CD1c-positive myeloid dendritic cell (primary cell): ENCODE results near the gene ATP1A1.

Experiments
- DNase-seq: peaks from one replicate; pipeline ENCODE4 v3.0.0-alpha.2; 2016; ENCODE audit errors: extremely low spot score

ATP1A1 gene

DNA sequence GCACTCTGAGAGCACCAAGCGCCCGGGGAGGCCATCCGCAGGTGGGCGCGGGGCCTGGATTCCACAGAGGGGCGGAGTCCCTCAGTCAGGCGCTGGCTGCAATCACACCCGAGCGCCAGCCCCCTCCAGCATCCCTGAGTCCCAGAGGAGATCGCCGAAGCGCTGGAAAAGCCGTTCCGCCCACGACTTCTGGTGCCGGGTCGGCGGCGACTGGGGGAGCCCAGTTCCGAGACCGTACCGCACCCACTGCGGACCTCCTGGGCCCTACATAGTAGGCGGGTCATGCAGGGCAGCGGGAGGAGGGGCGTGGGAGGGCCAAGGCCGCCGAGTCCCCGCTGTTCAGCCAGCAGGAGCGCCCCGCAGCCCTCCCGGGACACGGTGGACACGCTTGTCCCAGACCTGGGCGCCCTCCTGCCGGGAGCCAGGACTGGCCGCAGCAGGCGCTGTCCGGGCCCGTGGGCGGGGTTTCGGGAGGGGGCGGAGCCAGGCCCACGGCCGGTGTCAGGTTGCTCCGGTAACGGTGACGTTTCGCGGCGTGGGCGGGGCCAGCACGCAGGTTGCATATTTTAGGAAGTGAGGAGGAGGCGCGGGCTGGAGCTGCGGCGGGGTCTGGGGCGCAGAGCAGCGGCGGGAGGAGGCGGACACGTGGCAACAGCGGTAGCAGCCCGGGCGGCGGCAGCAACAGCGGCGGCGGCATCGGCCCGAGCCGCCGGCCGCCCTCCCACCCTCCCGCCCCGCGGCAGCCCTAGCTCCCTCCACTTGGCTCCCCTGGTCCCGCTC, at the start of gene ATP1A1:
Gene ATP1A1 (plus strand): TSS at position 594 of the 780 bp plus-strand sequence. CDS start 268 bp downstream, outside the sequence.
- peak; percentile 99 for DNase-seq

DNA sequence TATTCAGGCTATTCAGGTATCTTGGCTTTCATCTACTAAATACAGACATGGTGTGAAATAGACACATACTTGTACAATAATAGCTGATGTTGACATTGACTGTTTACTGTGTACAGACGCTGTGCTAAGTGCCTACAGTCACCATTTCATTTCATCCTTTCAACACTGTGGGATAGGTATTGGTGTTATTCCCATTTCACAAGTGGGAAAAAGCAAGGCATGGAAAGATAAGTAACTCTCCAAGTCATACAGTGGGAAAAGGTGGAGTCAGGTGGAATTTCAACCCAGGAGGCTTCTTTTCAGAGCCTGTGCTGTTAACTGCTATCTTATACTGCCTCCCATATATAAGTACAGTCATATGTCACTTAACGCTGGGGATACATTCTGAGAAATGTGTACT, 49.6 kb upstream of the ATP1A1 start:
- DNase-seq, result no peak

DNA sequence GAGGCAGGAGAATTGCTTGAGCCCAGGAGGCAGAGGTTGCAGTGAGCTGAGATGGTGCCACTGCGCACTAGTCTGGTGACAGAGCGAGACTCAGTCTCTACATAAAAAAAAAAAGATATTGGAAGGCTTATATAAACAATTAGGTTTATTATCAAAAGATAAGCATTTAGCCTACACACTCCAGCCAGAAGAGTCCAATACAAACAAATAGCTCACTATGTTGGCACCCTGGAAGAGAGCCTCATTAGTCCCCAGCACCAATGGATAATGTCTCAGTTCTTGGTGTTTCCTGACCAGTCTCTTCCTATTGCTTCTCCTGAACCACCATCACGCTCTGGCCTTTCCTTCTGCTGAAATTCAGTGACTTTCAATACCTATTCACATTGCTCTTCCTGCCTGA, 48.6 kb upstream of the ATP1A1 start:
- no peak for DNase-seq

DNA sequence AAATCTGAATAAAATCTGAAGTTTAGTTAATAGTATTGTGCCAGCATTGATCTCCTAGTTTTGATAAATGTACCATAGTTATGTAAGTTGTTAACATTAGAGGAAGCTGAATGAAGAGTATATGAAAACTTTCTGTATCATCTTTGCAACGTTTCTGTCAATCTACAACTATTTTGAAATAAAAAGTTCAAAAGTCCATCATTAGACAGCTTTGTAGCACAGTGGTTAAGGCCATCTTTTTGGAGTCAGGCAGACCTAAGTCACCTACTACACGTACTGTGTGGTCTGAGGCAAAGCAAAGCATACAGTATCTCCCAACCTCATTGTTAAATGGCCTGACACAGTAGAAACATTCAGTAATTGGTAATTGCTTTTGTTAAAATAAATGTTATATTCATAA, 47.9 kb upstream of the ATP1A1 start:
- DNase-seq, result no peak

- DNase-seq, result peak; percentile 3
Measured at GRCh38 chr1:116325922-116326321, 47.1 kb upstream of the ATP1A1 start.

- DNase-seq, result no peak
Measured at GRCh38 chr1:116326486-116326885, 46.6 kb upstream of the ATP1A1 start.

GRCh38 chr1:116328671-116329070, 44.4 kb upstream of the ATP1A1 start:
- DNase-seq, result no peak

DNA sequence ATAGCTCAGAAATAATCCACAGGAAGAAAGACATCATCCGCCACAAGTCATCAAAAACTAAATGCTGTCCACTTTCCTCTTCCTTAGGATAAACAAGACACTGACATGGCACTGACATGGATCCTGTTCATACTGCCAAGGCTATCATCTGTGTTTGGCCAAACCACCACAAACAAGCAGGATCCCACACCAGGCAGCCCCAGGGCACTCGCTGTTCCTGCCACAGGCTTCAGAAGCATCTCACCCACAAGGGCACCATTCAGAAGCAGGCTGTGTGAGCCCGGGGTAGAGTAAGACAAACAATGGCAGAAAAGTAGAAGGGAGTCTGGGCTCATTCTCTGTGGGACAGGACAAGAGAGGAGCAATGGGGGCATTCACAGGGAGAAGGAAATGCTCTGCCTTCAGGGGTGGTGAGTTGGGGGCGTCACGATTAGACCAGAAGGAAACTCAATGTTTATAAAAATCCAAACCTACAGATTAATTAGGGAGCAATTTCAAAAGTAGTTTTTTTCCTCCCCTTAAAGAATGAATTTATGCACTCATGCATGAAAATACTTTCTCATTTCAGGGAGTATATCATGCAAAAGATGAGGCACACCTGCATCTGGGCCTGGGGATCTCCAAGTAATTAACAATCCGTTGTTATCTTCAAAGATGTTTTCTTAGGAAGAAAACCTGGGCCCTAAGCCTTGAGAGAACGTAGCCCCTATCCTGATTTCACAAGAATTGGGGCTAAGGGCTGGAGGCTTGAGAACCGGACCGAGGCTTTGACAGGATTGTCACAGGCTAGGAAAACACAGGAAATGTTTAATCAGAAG, 43.3 kb upstream of the ATP1A1 start:
- no peak for DNase-seq

- no peak for DNase-seq
Measured at GRCh38 chr1:116330342-116330652, 42.7 kb upstream of the ATP1A1 start.

- DNase-seq, result no peak
Measured at GRCh38 chr1:116330846-116331245, 42.2 kb upstream of the ATP1A1 start.

GRCh38 chr1:116331523-116331922, 41.5 kb upstream of the ATP1A1 start:
- DNase-seq, result no peak

DNA sequence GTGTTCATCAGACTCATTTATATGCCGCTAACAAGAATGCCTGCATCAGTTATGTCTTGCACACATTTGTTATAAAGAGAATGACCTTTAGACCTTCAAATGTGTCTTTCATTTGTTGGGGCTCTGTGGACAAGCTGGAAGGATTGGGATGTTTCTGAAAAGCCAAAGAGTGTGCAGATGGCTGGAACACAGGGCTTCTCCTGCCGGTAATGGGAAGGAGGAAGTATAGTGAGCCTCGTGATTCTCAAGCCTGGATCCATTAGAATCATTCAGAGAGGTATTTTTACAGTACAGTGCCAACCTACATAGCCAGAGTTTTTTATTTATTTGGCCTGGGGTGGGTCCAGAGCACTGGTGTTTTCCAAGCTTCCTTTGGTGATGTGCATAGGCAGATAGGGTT, 40.6 kb upstream of the ATP1A1 start:
- no peak for DNase-seq

DNA sequence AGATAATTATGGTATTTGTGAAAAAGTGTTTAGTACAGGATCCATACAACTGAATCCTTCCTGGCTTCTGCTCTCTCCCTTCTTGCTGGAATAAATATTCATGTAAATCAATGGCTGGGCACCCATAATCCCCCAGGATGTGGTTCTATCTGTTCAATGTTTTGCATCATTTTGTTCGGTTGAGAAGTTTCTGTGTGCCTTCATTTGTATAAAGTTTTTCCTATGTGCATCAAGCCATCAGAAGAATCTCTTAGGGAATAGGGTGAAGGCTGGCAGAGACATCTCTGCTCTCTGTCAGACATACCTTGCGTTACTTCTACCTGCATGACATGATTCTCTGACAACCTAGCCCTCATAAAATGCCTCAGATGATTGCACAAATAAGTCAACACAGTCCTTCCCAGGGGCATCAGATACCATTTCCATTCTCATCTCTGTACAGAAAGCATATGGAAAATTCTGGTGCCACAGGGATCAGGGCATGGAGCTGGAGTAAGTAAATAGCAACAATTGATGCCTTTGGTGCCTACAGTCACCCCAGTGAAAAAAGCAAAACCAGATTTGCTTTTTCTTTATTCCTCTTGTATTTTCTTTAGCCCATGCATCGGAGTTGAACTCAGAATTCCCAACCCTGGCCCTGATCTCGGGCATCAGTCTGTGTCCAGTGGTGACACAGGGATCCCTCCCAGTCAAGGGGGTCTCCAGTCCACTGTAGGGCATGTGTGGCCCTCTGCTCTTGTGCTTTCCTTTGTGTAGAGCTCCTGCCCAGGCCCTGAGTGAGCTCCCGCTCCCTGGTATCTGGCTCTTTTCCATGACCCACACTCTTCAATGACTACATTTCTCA, 39.7 kb upstream of the ATP1A1 start:
- no peak for DNase-seq

DNA sequence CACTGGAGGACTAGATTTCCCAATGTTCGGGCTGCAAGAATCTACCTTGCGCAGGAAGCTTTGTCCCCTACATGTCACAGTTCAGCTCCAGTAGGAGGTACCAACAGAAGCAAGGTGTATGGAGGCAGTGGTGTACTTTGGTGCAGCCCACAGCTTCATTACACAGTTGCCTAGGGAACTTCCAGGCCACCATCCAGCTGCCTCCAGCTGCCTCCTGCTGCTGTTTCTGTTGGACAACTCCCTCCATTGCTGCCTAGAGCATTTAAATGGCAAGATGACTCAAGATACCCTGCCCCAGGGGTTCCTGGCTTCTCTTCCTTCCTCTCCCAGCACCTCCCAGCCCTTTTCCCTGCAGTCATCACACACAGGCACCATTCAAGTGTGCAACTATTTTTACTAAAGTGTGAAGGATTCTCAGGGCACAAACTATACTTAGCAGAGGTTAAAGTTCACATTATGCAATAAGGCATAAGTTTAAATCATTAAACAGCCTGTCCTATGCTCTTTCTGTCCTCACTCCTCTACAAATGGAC, 39.0 kb upstream of the ATP1A1 start:
- no peak for DNase-seq

DNA sequence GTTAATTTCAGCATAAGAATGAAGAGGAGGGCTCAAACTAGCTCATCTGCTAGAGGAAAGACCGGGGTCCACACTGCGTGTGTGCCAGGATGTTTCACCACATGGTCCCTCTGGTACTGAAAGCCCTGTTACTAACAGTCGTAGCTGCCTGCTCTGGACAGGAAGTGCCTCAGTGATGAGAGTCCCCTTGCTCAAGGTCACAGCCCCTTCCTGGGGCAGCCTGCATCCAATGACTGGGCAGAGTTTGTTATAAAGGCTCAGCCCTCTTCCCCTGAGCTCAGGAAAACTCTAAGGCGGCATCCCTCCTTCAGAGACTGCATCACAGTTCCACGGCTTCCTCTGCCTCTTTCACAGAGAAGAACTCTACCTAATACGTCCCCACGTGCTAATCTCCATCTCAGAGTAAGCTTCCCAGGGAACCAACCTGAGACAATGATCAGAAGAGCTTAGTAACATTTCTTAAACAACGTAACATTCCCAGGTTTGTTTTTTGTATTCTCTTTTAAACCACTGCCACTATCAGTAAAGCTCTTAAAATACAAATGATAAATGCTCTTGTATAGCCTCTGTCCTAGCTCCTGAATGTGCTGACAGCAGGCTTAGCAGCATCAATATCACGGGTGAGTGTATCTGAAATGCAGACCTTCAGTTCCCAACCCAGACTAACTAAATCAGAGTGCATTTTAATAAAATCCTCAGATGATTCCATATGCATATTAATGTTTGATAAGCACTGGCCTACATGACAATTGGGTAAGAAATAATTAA, 38.0 kb upstream of the ATP1A1 start:
- no peak for DNase-seq

- DNase-seq, result no peak
Measured at GRCh38 chr1:116335850-116336624, 37.0 kb upstream of the ATP1A1 start.

DNA sequence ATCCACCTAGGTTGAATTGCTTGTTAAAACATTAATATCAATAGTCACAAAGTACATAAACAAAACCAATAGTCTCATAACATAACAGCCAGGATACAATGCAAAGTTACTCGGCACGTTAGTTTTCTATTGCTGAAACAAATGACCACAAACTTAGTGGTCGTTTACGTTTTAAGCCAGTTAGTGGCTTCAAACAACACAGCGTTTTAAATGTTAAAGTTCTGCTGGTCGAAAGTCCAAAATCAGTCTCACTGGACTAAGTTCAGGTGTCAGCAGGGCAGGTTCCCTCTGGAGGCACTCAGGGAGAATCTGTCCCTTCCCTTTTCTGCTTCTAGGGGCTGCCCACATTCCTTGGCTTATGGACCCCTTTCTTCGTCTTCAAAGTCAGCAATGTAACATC, 35.6 kb upstream of the ATP1A1 start:
- no peak for DNase-seq

DNA sequence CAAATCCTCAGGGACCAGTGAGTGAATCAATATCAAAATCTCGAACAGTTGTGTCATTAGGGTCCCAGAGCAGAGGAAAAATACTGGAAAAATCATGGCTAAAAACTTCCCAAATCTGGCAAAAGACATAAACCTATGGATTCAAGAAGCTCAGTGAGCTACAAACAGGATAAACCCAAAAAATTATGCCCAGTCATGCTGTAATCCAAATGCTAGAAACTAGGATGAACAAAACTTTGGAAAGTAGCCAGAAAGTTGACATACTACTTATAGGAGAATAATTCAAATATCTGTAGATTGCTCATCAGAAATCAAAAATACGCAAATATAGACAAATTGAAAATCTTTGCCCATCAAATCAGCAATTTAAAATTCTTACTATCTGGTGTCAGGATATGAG, 34.6 kb upstream of the ATP1A1 start:
- DNase-seq, result no peak

GRCh38 chr1:116340506-116341231, 32.4 kb upstream of the ATP1A1 start:
- DNase-seq, result no peak

- no peak for DNase-seq
Measured at GRCh38 chr1:116343019-116343418, 30.0 kb upstream of the ATP1A1 start.
